Gastrocnemius medialis (tissue), 4 donors: ENCODE data around the gene KANSL3. TPM values are rescaled to one million over a fixed set of nuclear protein-coding genes. Genes with fewer than 3 reads are reported as not detected.

Experiments
- ATAC-seq, 2 donors: fragments of 150-250 bp; one replicate each; pipeline ENCODE4 v1.9.1; 2016
- DNase-seq, 2 donors: peaks; one replicate each; pipeline ENCODE4 v3.0.0-alpha.2; 2019
- H3K27ac ChIP-seq, 4 donors: fragments of 200-600 bp; sonication (generic); 1 replicate in 1 of 4; 2 replicates in 3 of 4; pipeline ENCODE4 v1.5.1; 2016 to 2018; ENCODE audit warnings: mild to moderate bottlenecking in 2 of 4, moderate library complexity in 1 of 4
- H3K27me3 ChIP-seq, 3 donors: fragments of 200-600 bp; sonication (generic) in 2 of 3; 1 replicate in 1 of 3; 2 replicates in 2 of 3; pipeline versions ENCODE4 v1.5.1 to v1.6.0; 2016 to 2019; ENCODE audit warnings: mild to moderate bottlenecking in 1 of 3, moderate library complexity in 1 of 3
- H3K36me3 ChIP-seq, 2 donors: fragments of 200-600 bp; sonication (generic) in 1 of 2; one replicate each; pipeline ENCODE4 v1.5.1; 2017 to 2018
- H3K4me1 ChIP-seq, 2 donors: fragments of 200-600 bp; sonication (generic) in 1 of 2; one replicate each; pipeline ENCODE4 v1.5.1; 2016 to 2017; ENCODE audit warnings: mild to moderate bottlenecking in 2 of 2
- H3K4me3 ChIP-seq, 4 donors: fragments of 200-600 bp; sonication (generic) in 3 of 4; 1 replicate in 1 of 4; 2 replicates in 3 of 4; pipeline ENCODE4 v1.5.1; 2016 to 2019; ENCODE audit warnings: mild to moderate bottlenecking in 2 of 4
- H3K9me3 ChIP-seq, 3 donors: fragments of 200-600 bp; sonication (generic) in 2 of 3; 1 replicate in 1 of 3; 2 replicates in 2 of 3; pipeline ENCODE4 v1.5.1; 2016 to 2019
- POLR2A ChIP-seq, 2 donors: fragments of 450-650 bp; IDR thresholded peaks; one replicate each; pipeline ENCODE4 v1.6.1; 2017; ENCODE audit warnings: antibody characterized with exemption in 2 of 2, mild to moderate bottlenecking in 2 of 2, moderate library complexity in 2 of 2
- in situ Hi-C, 4 donors: fragments of 200-750 bp; cut with MboI; loops; one replicate each; pipeline versions ENCODE4 v1.15.0 to v1.8.0; 2017; ENCODE audit warnings: low sequenced_read_pairs in 4 of 4
- intact Hi-C: fragments of 100-400 bp; cut with DNase I; formaldehyde crosslinking; loops from one replicate; pipeline ENCODE4 v1.15.1; 2023; ENCODE audit warnings: low total_unique reads
- total RNA-seq, 4 donors: library from RNA; depleted of rRNA; stranded (reverse); fragments of >200 nt; gene quantifications; one replicate each; pipeline versions ENCODE4 v1.1.0 to v1.2.3, GENCODE V29; 2016
- TF ChIP-seq, protein P1 (sequence below), 5 experiments: fragments of 450-650 bp in 3 of 5; fragments of 200-600 bp in 2 of 5; sonication (generic) in 2 of 5; IDR thresholded peaks in 4 of 5; conservative IDR thresholded peaks in 1 of 5; 1 replicate in 4 of 5; 2 replicates in 1 of 5; pipeline ENCODE4 v1.5.1; 2016 to 2019; ENCODE audit warnings: antibody characterized with exemption in 5 of 5, mild to moderate bottlenecking in 3 of 5, moderate library complexity in 3 of 5

The KANSL3 gene
- total RNA-seq, 4 donors from 2014 or later: 49.4 to 76.9 (median 60.4) TPM

DNA sequence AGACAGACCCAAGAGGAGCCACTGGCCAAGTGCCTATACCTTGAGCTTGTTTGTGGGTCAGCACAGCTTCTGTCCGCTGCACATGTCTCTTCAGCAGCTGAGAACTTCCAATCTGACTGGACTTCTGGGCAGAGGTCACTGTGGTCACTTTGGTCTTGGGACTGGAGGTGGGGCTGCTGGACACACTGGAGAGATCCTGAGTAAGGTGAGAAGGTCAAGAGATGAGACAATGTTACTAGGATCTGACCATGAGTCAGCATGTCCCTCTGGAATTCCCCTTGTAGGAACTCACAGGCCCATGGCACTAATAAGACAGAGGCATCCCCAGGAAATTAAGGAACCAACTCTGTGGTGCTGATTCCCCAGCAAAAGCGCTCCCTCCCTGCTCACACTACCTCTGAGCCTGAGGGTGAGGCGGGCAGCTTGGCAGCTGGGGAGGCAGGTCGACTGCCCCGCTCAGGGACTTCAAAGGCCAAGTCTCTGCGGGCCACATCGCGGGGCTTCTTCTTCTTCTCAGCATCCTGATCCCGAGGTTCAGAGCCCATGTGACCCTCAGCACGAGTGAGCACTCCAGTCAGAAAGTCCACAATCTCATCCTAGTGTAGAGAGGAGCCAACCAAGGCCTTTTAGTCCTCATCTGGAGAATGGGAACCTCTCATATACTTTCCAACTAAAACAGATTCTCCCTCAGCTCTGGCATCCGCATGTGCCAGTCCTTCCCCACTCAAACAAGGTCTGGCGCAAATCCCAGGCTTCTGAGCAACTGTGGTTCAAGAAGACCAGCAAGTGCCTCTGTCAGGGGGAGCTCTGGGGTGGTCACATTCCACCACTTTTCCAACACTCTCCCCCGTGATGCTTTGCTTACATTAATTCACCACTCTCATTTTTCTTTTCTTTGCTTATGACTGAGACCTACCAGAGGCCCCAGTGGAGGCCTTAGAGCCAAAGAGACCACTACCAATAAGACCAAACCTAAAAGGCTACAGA lies 29.4 kb downstream of the KANSL3 start:
- Histone ChIP-seq H3K27me3 (no peaks in the 10 kb centered on the region), H3K27ac (peak overlapping the region; percentile 87 to 93 (median 90)), H3K4me3 (no peak overlapping the region), H3K4me1 (peaks cover 34 to 41% of the 10 kb centered on the region in 2 donors), H3K9me3 (no peaks in the 10 kb centered on the region), H3K36me3 (peaks cover 2 to 94% of the 10 kb centered on the region in 2 donors)
- ATAC-seq: peak; percentile 95
- no peak for TF ChIP-seq POLR2A (IDR thresholded peaks at IDR 0.05)
- TF ChIP-seq, protein P1, sequence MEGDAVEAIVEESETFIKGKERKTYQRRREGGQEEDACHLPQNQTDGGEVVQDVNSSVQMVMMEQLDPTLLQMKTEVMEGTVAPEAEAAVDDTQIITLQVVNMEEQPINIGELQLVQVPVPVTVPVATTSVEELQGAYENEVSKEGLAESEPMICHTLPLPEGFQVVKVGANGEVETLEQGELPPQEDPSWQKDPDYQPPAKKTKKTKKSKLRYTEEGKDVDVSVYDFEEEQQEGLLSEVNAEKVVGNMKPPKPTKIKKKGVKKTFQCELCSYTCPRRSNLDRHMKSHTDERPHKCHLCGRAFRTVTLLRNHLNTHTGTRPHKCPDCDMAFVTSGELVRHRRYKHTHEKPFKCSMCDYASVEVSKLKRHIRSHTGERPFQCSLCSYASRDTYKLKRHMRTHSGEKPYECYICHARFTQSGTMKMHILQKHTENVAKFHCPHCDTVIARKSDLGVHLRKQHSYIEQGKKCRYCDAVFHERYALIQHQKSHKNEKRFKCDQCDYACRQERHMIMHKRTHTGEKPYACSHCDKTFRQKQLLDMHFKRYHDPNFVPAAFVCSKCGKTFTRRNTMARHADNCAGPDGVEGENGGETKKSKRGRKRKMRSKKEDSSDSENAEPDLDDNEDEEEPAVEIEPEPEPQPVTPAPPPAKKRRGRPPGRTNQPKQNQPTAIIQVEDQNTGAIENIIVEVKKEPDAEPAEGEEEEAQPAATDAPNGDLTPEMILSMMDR (IDR thresholded peaks at IDR 0.05 in 4 of 5, conservative IDR thresholded peaks at IDR 0.05 in 1 of 5): no peak
- peak; percentile 81 to 93 for DNase-seq
- in situ Hi-C loops: no loop called here
- intact Hi-C loops: no loop called here

DNA sequence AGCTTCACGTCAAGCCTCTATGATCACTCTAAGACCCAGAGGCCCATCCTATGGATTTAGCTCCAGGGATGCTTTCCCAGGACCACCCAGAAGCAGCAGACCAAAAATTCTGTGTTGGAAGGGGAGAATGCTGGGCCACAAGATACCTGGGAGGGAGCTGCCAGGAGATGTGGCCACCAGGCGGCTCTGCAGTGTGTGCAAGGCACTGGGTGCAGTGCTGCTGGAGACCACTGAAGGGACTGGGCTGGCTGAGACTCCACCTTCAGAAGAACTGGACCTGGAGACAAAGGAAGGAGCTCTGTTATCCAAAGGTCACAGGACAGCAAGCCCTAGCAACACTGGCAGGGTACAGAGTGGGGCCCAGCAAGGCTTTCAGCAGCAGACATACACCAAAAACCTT lies 34.0 kb downstream of the KANSL3 start:
- ATAC-seq (no peak), DNase-seq (no peak)
- peak overlapping the region; percentile 52 to 93 (median 90) for H3K27ac ChIP-seq
- H3K4me1 ChIP-seq: peaks cover 54 to 65% of the 10 kb centered on the region in 2 donors
- H3K4me3 ChIP-seq: no peak overlapping the region
- in situ Hi-C loops (no loop called here), intact Hi-C loops (no loop called here)
- TF ChIP-seq, protein P1 (IDR thresholded peaks at IDR 0.05 in 4 of 5, conservative IDR thresholded peaks at IDR 0.05 in 1 of 5): no peak
- TF ChIP-seq POLR2A (IDR thresholded peaks at IDR 0.05): no peak
- no peaks in the 10 kb centered on the region for H3K9me3 ChIP-seq
- no peaks in the 10 kb centered on the region for H3K27me3 ChIP-seq
- peaks cover 2 to 87% of the 10 kb centered on the region in 2 donors for H3K36me3 ChIP-seq

DNA sequence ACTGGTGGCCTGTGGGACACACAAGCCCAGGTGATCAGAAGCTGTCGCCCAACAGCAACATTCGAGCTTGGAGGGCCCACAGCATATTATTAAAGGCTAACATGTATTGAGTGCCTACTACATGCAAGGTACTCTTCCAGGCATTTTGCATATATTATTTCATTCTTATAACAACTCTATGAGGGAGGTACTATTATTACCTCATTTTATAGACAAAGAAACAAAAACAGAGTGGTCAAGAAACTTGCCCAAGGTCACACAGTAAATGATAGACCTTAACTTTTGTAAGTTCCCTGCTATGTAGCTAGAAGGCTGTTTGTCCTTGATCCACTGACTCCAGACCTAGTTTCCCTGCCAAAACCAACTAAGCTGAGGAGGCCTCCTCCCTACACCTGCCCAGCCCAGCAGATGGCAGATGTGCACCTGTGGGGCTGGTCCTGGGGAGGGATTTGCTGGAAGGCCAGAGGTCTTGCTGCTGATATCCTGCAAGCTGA lies 35.7 kb downstream of the KANSL3 start:
- H3K27ac ChIP-seq: peak overlapping the region; percentile 80 to 93 (median 90)

DNA sequence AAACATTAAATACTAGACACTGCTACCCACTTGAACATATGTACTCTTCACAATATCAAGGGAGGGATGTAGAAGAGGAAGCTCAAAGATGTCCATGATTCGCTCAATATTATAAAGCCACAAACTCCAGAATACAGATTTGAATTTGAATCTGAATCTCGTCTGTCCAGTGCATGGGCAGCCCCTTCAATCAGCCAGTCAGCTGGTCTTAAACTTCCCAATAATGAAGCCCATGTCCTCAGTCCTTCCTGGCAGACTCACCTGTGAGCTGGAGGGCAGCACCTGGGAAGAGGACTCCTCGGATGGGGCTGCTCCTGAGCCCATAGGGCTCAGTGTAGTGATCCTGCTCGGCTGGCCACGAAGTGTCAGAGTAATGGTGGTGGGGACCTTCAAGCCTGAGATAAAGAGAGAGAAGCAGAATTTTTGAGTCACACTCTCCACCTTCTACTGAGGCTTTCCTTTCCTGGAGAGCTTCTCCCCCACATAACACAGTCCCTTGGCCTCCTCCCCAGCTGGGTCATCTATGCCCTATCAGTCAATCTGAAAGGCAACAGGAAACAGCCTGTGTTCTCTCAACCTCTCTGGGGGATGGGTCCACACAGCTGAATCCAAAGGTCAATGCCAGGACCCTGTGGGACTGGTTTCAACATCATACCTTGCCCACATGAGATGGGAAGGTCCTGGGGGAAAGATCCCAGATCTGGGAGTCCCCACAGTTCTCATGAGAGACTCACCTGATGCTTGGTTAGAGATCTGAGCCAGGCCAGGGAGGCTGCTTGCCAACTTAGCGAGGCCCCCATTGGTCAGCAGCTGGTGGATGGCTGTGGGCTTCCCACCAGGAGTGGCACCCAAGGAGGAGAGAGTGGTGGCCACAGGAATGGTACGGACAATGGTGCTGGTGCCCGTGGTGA lies 36.5 kb downstream of the KANSL3 start:
- intact Hi-C loops: no loop called here

More for the DNA sequence above, 35.7 kb downstream of the KANSL3 start:
- intact Hi-C loops (no loop called here), in situ Hi-C loops (no loop called here)
- ATAC-seq (peak in 1 of 2 donors; percentile 7), DNase-seq (no peak)
- no peak overlapping the region for H3K4me3 ChIP-seq
- peaks cover 2 to 86% of the 10 kb centered on the region in 2 donors for H3K36me3 ChIP-seq
- no peaks in the 10 kb centered on the region for H3K9me3 ChIP-seq
- H3K27me3 ChIP-seq: no peaks in the 10 kb centered on the region
- H3K4me1 ChIP-seq: peaks cover 51 to 63% of the 10 kb centered on the region in 2 donors
- TF ChIP-seq, protein P1 (IDR thresholded peaks at IDR 0.05 in 4 of 5, conservative IDR thresholded peaks at IDR 0.05 in 1 of 5): no peak
- no peak for TF ChIP-seq POLR2A (IDR thresholded peaks at IDR 0.05)

More for the DNA sequence above, 36.5 kb downstream of the KANSL3 start:
- Histone ChIP-seq H3K4me3 (no peak overlapping the region), H3K4me1 (peaks cover 50 to 63% of the 10 kb centered on the region in 2 donors), H3K27ac (peak overlapping the region; percentile 80 to 93 (median 90)), H3K9me3 (no peaks in the 10 kb centered on the region), H3K36me3 (peaks cover 2 to 79% of the 10 kb centered on the region in 2 donors), H3K27me3 (no peaks in the 10 kb centered on the region)
- no peak for DNase-seq
- ATAC-seq: no peak
- in situ Hi-C loops: no loop called here
- no peak for TF ChIP-seq POLR2A (IDR thresholded peaks at IDR 0.05)
- TF ChIP-seq, protein P1 (IDR thresholded peaks at IDR 0.05 in 4 of 5, conservative IDR thresholded peaks at IDR 0.05 in 1 of 5): no peak
